ENCODE measurements around the gene TMPRSS5. TPM values are rescaled to one million over a fixed set of nuclear protein-coding genes. Genes with fewer than 3 reads are reported as not detected.
A peak's percentile ranks its signal among the peaks of the same experiment; 100 is the strongest.

TMPRSS5 gene
- total RNA-seq, 1 donor from 2014 or later: 0.34 TPM

DNA sequence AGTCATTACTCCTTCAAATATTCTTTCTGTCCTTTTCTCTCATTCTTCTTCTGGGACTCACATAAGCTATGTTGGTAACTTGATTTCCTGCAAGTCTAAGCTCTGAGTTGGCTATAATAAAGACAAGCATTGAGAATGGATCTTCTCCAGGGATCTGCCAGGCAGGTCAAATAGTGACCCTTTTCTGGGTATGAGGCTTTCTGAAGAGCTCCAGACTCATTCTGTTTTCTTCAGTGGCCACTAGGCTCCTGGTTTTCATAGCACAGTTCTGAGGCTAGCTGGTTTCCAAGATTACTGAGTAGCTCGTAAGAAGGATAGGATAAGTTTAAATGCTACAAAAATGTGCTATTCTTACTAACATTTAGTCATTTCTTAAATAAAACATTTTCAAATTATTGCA lies 38.3 kb downstream of the TMPRSS5 start:
- Histone ChIP-seq H3K4me2 (ENCODE audit: low read length) (no peak overlapping the region), H3K9me3 (ENCODE audit: insufficient read depth, low read depth, low read length) (peaks cover 5% of the 10 kb centered on the region), H4K20me1 (ENCODE audit: insufficient read depth, low read length) (no peaks in the 10 kb centered on the region), H3K4me3 (ENCODE audit: insufficient read depth, low read depth, low read length) (no peak overlapping the region), H3K27ac (ENCODE audit: low read depth, low read length) (no peak overlapping the region), H3K9ac (ENCODE audit: low read length) (no peak overlapping the region), H2AFZ (ENCODE audit: low read depth, low read length) (no peak overlapping the region), H3K4me1 (ENCODE audit: insufficient read depth, low read length) (peaks cover 22% of the 10 kb centered on the region), H3K79me2 (ENCODE audit: insufficient read depth, low read length) (no peaks in the 10 kb centered on the region), H3K27me3 (ENCODE audit: insufficient read depth, low read length) (no peaks in the 10 kb centered on the region), H3K36me3 (ENCODE audit: insufficient read depth, low read length) (no peaks in the 10 kb centered on the region)
- Mint-ChIP-seq H3K27ac (ENCODE audit: unreplicated experiment) (no peak overlapping the region), H3K9me3 (ENCODE audit: unreplicated experiment) (peaks cover 4% of the 10 kb centered on the region), H3K36me3 (ENCODE audit: low read depth, unreplicated experiment) (no peaks in the 10 kb centered on the region), H3K4me3 (ENCODE audit: unreplicated experiment) (no peak overlapping the region), H3K27me3 (ENCODE audit: low read depth, unreplicated experiment) (no peaks in the 10 kb centered on the region), H3K4me1 (ENCODE audit: low read depth, unreplicated experiment) (peaks cover 22% of the 10 kb centered on the region)
- no peak for DNase-seq (ENCODE audit: low read depth)
- no peak for FAIRE-seq
- TF ChIP-seq, protein P1, sequence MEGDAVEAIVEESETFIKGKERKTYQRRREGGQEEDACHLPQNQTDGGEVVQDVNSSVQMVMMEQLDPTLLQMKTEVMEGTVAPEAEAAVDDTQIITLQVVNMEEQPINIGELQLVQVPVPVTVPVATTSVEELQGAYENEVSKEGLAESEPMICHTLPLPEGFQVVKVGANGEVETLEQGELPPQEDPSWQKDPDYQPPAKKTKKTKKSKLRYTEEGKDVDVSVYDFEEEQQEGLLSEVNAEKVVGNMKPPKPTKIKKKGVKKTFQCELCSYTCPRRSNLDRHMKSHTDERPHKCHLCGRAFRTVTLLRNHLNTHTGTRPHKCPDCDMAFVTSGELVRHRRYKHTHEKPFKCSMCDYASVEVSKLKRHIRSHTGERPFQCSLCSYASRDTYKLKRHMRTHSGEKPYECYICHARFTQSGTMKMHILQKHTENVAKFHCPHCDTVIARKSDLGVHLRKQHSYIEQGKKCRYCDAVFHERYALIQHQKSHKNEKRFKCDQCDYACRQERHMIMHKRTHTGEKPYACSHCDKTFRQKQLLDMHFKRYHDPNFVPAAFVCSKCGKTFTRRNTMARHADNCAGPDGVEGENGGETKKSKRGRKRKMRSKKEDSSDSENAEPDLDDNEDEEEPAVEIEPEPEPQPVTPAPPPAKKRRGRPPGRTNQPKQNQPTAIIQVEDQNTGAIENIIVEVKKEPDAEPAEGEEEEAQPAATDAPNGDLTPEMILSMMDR (IDR thresholded peaks at IDR 0.05; ENCODE audit: insufficient read depth, low read depth, low read length): no peak
- no peak for TF ChIP-seq EZH2 (IDR thresholded peaks at IDR 0.05; ENCODE audit: insufficient read depth, low read length)

DNA sequence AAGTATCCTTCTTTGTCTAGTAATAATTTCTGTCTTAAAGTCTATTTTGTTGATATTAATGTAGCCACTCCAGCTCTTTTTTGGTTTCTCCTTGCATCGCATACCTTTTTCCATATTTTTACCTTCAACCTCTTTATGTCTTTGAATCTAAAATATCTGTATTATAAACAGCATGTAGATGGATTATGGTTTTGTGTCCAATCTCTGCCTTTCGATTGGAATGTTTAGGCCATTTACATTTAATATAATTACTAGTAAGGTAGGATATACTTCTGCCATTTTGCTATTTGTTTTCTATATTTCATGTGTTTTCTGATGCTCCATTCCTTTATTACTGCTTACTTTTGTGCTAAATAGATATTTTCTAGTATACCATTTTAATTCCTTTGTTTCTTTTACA lies 39.5 kb downstream of the TMPRSS5 start:
- no peaks in the 10 kb centered on the region for H3K27me3 Mint-ChIP-seq (ENCODE audit: low read depth, unreplicated experiment)
- Histone ChIP-seq H3K36me3 (ENCODE audit: insufficient read depth, low read length) (no peaks in the 10 kb centered on the region), H2AFZ (ENCODE audit: low read depth, low read length) (no peak overlapping the region), H3K4me2 (ENCODE audit: low read length) (no peak overlapping the region), H3K4me1 (ENCODE audit: insufficient read depth, low read length) (peaks cover 22% of the 10 kb centered on the region), H3K4me3 (ENCODE audit: insufficient read depth, low read depth, low read length) (no peak overlapping the region), H3K79me2 (ENCODE audit: insufficient read depth, low read length) (no peaks in the 10 kb centered on the region), H3K27ac (ENCODE audit: low read depth, low read length) (no peak overlapping the region), H3K9me3 (ENCODE audit: insufficient read depth, low read depth, low read length) (peaks cover 5% of the 10 kb centered on the region), H3K27me3 (ENCODE audit: insufficient read depth, low read length) (no peaks in the 10 kb centered on the region), H3K9ac (ENCODE audit: low read length) (no peak overlapping the region), H4K20me1 (ENCODE audit: insufficient read depth, low read length) (no peaks in the 10 kb centered on the region)
- no peaks in the 10 kb centered on the region for H3K36me3 Mint-ChIP-seq (ENCODE audit: low read depth, unreplicated experiment)
- H3K4me3 Mint-ChIP-seq (ENCODE audit: unreplicated experiment): no peak overlapping the region
- H3K27ac Mint-ChIP-seq (ENCODE audit: unreplicated experiment): no peak overlapping the region
- peaks cover 4% of the 10 kb centered on the region for H3K9me3 Mint-ChIP-seq (ENCODE audit: unreplicated experiment)
- no peak for TF ChIP-seq EZH2 (IDR thresholded peaks at IDR 0.05; ENCODE audit: insufficient read depth, low read length)
- TF ChIP-seq, protein P1 (IDR thresholded peaks at IDR 0.05; ENCODE audit: insufficient read depth, low read depth, low read length): no peak
- FAIRE-seq (no peak), DNase-seq (ENCODE audit: low read depth) (no peak)
- peaks cover 22% of the 10 kb centered on the region for H3K4me1 Mint-ChIP-seq (ENCODE audit: low read depth, unreplicated experiment)

DNA sequence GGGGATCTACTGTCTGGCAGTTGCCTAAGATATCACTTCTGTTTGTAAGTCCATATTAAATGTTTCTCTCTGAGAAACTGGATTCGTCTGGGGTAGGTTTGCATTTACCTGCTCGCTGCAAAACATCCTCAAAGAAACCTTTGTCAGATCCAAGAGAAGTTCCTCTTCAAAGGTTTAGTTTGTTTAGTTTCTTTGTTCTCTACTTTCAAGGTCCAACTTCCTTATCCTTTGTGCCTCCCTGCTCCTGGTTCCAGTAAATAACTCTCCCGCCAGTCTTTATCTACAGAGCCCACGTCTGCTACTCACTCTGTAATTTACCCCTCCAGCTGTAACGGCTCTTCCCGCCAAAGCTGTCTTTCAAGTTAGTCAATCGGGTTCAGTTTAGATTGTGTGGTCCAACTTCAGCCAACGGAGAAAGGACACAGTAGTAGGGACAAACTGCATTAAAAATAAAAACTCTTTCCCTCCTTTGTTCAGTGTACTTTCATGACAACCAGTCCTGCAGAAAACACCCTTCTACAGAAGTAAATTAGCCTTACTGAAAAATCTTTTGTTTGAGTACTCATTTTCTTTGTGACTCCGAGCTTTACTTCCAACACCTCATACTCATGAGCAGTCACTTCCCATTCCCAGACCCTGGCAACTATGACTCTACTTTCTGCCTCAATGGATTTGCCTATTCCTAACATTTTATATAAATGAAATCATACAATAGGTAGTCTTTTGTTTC lies 41.0 kb downstream of the TMPRSS5 start:
- Histone ChIP-seq H3K4me2 (ENCODE audit: low read length) (peak overlapping the region; percentile 76), H3K4me3 (ENCODE audit: insufficient read depth, low read depth, low read length) (peak overlapping the region; percentile 6), H3K9me3 (ENCODE audit: insufficient read depth, low read depth, low read length) (peaks cover 5% of the 10 kb centered on the region), H3K79me2 (ENCODE audit: insufficient read depth, low read length) (no peaks in the 10 kb centered on the region), H3K27ac (ENCODE audit: low read depth, low read length) (peak overlapping the region; percentile 91), H3K9ac (ENCODE audit: low read length) (peak overlapping the region; percentile 74), H3K27me3 (ENCODE audit: insufficient read depth, low read length) (no peaks in the 10 kb centered on the region), H3K36me3 (ENCODE audit: insufficient read depth, low read length) (no peaks in the 10 kb centered on the region), H2AFZ (ENCODE audit: low read depth, low read length) (no peak overlapping the region), H4K20me1 (ENCODE audit: insufficient read depth, low read length) (no peaks in the 10 kb centered on the region), H3K4me1 (ENCODE audit: insufficient read depth, low read length) (peaks cover 22% of the 10 kb centered on the region)
- FAIRE-seq (no peak), DNase-seq (ENCODE audit: low read depth) (peak; percentile 29)
- Mint-ChIP-seq H3K9me3 (ENCODE audit: unreplicated experiment) (peaks cover 4% of the 10 kb centered on the region), H3K36me3 (ENCODE audit: low read depth, unreplicated experiment) (no peaks in the 10 kb centered on the region), H3K4me1 (ENCODE audit: low read depth, unreplicated experiment) (peaks cover 22% of the 10 kb centered on the region), H3K4me3 (ENCODE audit: unreplicated experiment) (no peak overlapping the region), H3K27ac (ENCODE audit: unreplicated experiment) (no peak overlapping the region), H3K27me3 (ENCODE audit: low read depth, unreplicated experiment) (no peaks in the 10 kb centered on the region)
- TF ChIP-seq EZH2 (IDR thresholded peaks at IDR 0.05; ENCODE audit: insufficient read depth, low read length): no peak
- TF ChIP-seq, protein P1 (IDR thresholded peaks at IDR 0.05; ENCODE audit: insufficient read depth, low read depth, low read length): no peak
